GM21737 (cell line): ENCODE results near the gene NFE2L3.
"Not testable (repeated sequence)": the region's sequence is repeated elsewhere in the genome, so short reads cannot be mapped to it uniquely, and the experiment has no call there.

ENCODE experiments used
- ATAC-seq: cut with Tn5 transposase; IDR thresholded peaks from one replicate; pipeline ENCODE4 v1.9.1; 2021; ENCODE audit warnings: mild to moderate bottlenecking, moderate library complexity; ENCODE audit not compliant: unreplicated experiment

NFE2L3 gene

GRCh38 chr7:26151953-26152781 is at the start of gene NFE2L3:
Gene NFE2L3, plus strand, starts transcription at chr7:26152198. Its CDS starts 301 bp downstream, at chr7:26152499.
- ATAC-seq: peak; percentile 63

- ATAC-seq: no peak
These were observed 48.4 kb upstream of the NFE2L3 start for GRCh38 chr7:26103596-26103995.

GRCh38 chr7:26105236-26105635 is 46.8 kb upstream of the NFE2L3 start:
- no peak for ATAC-seq

- no peak for ATAC-seq
These were observed 46.1 kb upstream of the NFE2L3 start for GRCh38 chr7:26105931-26106330.

GRCh38 chr7:26112203-26112740 is 39.7 kb upstream of the NFE2L3 start:
- ATAC-seq: no peak

GRCh38 chr7:26115650-26116049 is 36.3 kb upstream of the NFE2L3 start:
- no peak for ATAC-seq

GRCh38 chr7:26117142-26117807 is 34.7 kb upstream of the NFE2L3 start:
- ATAC-seq: no peak

GRCh38 chr7:26117970-26118369 is 34.0 kb upstream of the NFE2L3 start:
- no peak for ATAC-seq

- no peak for ATAC-seq
These were observed 29.3 kb upstream of the NFE2L3 start for GRCh38 chr7:26122745-26123144.

- not testable (repeated sequence) for ATAC-seq
These were observed 27.2 kb upstream of the NFE2L3 start for GRCh38 chr7:26124775-26125174.

- peak; percentile 35 for ATAC-seq
These were observed 24.6 kb upstream of the NFE2L3 start for GRCh38 chr7:26127411-26127810.

- ATAC-seq: no peak
These were observed 20.9 kb upstream of the NFE2L3 start for GRCh38 chr7:26131056-26131589.

GRCh38 chr7:26135076-26135475 is 16.9 kb upstream of the NFE2L3 start:
- ATAC-seq: no peak

- no peak for ATAC-seq
These were observed 16.4 kb upstream of the NFE2L3 start for GRCh38 chr7:26135551-26135950.

GRCh38 chr7:26136831-26137230 is 15.2 kb upstream of the NFE2L3 start:
- ATAC-seq: no peak

GRCh38 chr7:26140380-26140779 is 11.6 kb upstream of the NFE2L3 start:
- ATAC-seq: no peak

- no peak for ATAC-seq
These were observed 10.9 kb upstream of the NFE2L3 start for GRCh38 chr7:26141077-26141476.

GRCh38 chr7:26143298-26144048 is 8.5 kb upstream of the NFE2L3 start:
- ATAC-seq: no peak

- no peak for ATAC-seq
These were observed 7.6 kb upstream of the NFE2L3 start for GRCh38 chr7:26144184-26145080.

GRCh38 chr7:26145238-26145637 is 6.8 kb upstream of the NFE2L3 start:
- no peak for ATAC-seq
